GM19240 (cell line): ENCODE data around the gene NCOA4.
A peak's percentile ranks its signal among the peaks of the same experiment; 100 is the strongest.
"Not testable (repeated sequence)": the region's sequence is repeated elsewhere in the genome, so short reads cannot be mapped to it uniquely, and the experiment has no call there.

Experiments
- DNase-seq: peaks from one replicate; pipeline ENCODE4 v3.0.0; 2011; ENCODE audit warnings: low spot score; ENCODE audit not compliant: insufficient read length

The NCOA4 gene

GRCh38 chr10:46030091-46030937, at the start of gene NCOA4:
Gene NCOA4 (minus strand): TSS chr10:46030623. CDS start chr10:46016680, 13,943 bp downstream.
- peak; percentile 98 for DNase-seq

- no peak for DNase-seq
These were observed 49.6 kb upstream of the NCOA4 start for GRCh38 chr10:46079831-46080585.

- no peak for DNase-seq
These were observed 47.4 kb upstream of the NCOA4 start for GRCh38 chr10:46077731-46078413.

- DNase-seq = no peak
These were observed 46.7 kb upstream of the NCOA4 start for GRCh38 chr10:46077141-46077554.

GRCh38 chr10:46075869-46076268, 45.4 kb upstream of the NCOA4 start:
- no peak for DNase-seq

- no peak for DNase-seq
These were observed 43.9 kb upstream of the NCOA4 start for GRCh38 chr10:46074196-46074946.

- no peak for DNase-seq
These were observed 43.1 kb upstream of the NCOA4 start for GRCh38 chr10:46073564-46073963.

GRCh38 chr10:46070749-46071148, 40.3 kb upstream of the NCOA4 start:
- DNase-seq = no peak

GRCh38 chr10:46069771-46070463, 39.5 kb upstream of the NCOA4 start:
- no peak for DNase-seq

GRCh38 chr10:46068905-46069304, 38.5 kb upstream of the NCOA4 start:
- no peak for DNase-seq

- no peak for DNase-seq
These were observed 37.7 kb upstream of the NCOA4 start for GRCh38 chr10:46068117-46068516.

- no peak for DNase-seq
These were observed 33.9 kb upstream of the NCOA4 start for GRCh38 chr10:46064269-46064817.

GRCh38 chr10:46062723-46063428, 32.5 kb upstream of the NCOA4 start:
- DNase-seq = no peak

- DNase-seq = no peak
These were observed 30.3 kb upstream of the NCOA4 start for GRCh38 chr10:46060706-46061105.

GRCh38 chr10:46057927-46058326, 27.5 kb upstream of the NCOA4 start:
- DNase-seq = not testable (repeated sequence)

GRCh38 chr10:46057038-46057437, 26.6 kb upstream of the NCOA4 start:
- DNase-seq = no peak

GRCh38 chr10:46055771-46056170, 25.3 kb upstream of the NCOA4 start:
- no peak for DNase-seq

- DNase-seq = no peak
These were observed 23.4 kb upstream of the NCOA4 start for GRCh38 chr10:46053534-46054434.
